Breast epithelium (tissue), 3 donors: ENCODE measurements around the gene LY6G6D.

ENCODE experiments used
- CTCF ChIP-seq, 3 donors: fragments of 450-650 bp; IDR thresholded peaks; one replicate each; pipeline ENCODE4 v1.5.1; 2016 to 2017; ENCODE audit warnings: antibody characterized with exemption in 3 of 3, mild to moderate bottlenecking in 3 of 3, moderate library complexity in 3 of 3
- POLR2A ChIP-seq: fragments of 450-650 bp; IDR thresholded peaks from one replicate; pipeline ENCODE4 v1.6.1; 2016; ENCODE audit warnings: antibody characterized with exemption, mild to moderate bottlenecking, moderate library complexity

GRCh38 chr6:31692886-31693285, 22.3 kb upstream of the LY6G6D start:
- TF ChIP-seq CTCF (IDR thresholded peaks at IDR 0.05) (no peak), POLR2A (no peak)
